Stimulated activated CD4-positive, alpha-beta T cell treated with anti-CD3 and anti-CD28 coated beads, Interleukin-4, amount 100 ng/mL, for 4 hours (primary cell): ENCODE measurements around the gene MFSD11.
"Not testable (repeated sequence)": the region's sequence is repeated elsewhere in the genome, so short reads cannot be mapped to it uniquely, and the experiment has no call there.

Experiments used
- DNase-seq, 2 experiments: peaks; one replicate each; pipeline ENCODE4 v3.0.0-alpha.2; 2020

Gene MFSD11

GRCh38 chr17:76748657-76749056 lies 10.7 kb downstream of the MFSD11 start:
- no peak for DNase-seq

DNA sequence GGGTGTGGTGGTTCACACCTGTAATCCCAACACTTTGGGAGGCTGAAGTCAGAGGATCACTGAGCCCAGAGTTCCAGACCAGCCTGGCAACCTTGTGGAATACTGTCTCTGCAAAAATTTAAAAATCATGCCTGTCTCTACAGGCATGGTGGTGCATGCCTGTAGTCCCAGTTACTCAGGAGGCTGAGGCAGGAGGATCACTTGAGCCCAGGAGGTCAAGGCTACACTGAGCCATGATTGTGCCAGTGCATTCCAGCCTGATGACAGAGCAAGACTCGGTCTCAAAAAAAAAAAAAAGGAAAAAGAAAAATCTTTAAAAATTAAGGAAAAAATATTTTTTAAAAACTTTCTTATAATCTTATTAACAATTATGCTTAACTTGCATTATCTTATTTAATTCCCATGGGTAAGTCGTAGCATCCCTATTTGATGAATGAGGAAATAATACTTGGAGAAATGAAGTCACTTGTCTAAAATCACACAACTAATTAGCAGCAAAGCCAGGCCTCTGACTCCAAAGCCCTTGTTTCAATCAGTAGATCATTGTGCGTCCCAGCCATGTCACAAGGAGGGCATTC lies 13.6 kb downstream of the MFSD11 start:
- DNase-seq = no peak

GRCh38 chr17:76752006-76752405 lies 14.1 kb downstream of the MFSD11 start:
- no peak for DNase-seq

DNA sequence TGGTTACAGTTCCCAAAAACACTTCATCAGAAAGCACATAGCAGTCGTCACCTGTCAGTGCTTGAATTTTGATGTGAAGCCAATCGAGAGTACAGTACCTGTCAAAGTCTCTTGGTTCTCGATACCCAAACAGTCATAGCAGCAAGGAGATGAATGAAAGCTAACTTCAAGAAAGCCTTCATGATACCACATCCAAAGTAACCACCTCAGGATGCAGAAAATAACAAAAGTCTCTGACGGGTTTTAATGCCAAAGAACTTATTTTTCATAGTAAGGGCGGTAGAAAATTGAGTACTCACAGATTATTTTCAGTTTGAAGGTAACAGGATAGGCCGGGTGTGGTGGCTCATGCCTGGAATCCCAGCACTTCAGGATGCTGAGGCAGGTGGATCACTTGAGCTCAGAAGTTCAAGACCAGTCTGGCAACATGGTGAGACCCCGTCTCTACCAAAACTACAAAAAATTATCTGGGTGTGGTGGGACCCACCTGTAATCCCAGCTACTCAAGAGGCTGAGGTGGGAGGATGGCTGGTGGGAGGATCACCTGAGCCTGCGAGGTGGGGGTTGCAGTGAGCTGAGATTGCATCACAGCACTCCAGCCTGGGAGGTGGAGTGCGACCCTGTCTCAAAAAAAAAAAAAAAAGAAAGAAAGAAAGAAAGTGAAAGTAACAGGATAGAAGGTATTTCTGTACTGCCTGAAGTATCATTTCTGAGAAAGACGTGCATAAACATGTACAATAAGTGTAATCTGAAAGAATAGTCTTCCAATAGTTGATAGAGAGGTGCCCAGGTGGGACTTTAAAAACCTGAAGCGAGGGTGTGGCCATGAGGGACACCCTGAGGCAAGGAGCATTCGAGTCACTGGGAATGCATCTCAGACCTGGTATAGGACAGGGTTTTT lies 15.4 kb downstream of the MFSD11 start:
- DNase-seq = peak in 1 of 2 experiments; percentile 40

- DNase-seq = no peak
These were observed 17.4 kb downstream of the MFSD11 start for GRCh38 chr17:76755285-76755684.

DNA sequence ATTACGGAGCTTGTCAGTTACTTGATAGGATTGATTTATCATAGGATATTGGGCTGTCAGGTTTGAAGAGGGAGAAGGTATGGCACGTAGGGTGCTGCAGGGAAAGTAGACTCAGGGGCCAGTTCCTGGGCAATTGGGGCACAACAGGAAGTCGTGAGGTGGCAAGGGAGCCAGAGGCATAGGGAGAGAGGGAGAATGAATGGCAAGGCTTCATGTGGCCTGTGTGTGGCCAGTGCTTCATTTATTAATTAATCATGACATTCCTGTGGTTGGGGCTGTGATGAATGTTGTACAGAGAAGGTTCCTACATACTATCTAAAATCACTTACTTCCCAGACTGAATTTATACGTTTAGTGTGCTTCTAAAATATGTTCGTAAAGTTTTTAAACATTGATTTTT lies 19.3 kb downstream of the MFSD11 start:
- DNase-seq = no peak

GRCh38 chr17:76758570-76758969 lies 20.7 kb downstream of the MFSD11 start:
- no peak for DNase-seq

GRCh38 chr17:76772842-76773525 lies 35.1 kb downstream of the MFSD11 start:
- DNase-seq = peak; percentile 33 to 70

DNA sequence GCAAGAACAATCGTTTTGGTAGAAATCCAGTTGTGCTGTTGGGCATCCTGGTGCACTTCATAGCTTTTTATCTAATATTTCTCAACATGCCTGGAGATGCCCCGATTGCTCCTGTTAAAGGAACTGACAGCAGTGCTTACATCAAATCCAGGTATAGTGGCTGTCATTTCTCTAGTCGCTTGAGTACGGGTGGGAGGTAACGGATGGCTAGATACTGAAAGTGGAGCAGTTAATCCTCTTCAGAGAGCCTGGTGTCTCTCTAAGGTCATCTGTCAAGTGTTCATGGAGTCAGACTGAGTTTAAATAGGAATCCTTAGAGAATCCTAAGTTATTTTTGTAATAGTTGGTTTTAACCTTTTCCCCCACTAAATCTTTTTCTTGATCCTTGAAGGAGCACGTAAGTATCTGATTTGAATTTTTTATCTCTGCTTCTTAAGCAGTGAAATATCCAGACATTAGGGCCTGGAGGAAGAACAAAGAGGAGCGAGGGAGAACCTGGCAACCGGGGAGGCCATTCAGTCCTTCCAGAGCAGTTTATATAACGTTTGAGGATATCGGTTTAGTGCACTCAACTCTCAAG lies 37.2 kb downstream of the MFSD11 start:
- no peak for DNase-seq

- no peak for DNase-seq
These were observed 43.4 kb downstream of the MFSD11 start for GRCh38 chr17:76781056-76781982.

GRCh38 chr17:76783146-76783545 lies 45.2 kb downstream of the MFSD11 start:
- DNase-seq = no peak

DNA sequence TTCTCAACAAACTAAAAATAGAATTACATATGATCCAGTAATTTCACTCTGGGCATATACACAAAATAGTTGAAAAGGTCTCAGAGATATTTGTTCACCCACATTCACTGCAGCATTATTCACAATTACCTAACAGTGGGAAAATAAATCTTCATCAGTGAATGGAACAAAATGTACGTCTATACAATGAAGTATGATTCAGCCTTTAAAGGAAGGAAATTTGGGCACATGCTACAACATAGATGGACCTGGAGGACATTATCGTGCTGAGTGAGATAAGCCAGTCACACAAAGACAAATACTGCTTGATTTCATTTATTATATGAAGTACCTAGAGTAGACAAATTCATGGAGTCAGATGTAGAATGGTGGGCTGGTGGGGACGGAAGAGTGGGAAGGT lies 47.0 kb downstream of the MFSD11 start:
- no peak for DNase-seq

- not testable (repeated sequence) for DNase-seq
These were observed 49.9 kb downstream of the MFSD11 start for GRCh38 chr17:76787866-76788265.

- DNase-seq = no peak
These were observed 51.4 kb downstream of the MFSD11 start for GRCh38 chr17:76789235-76789788.

- peak in 1 of 2 experiments; percentile 37 for DNase-seq
These were observed 53.4 kb downstream of the MFSD11 start for GRCh38 chr17:76791053-76791980.

DNA sequence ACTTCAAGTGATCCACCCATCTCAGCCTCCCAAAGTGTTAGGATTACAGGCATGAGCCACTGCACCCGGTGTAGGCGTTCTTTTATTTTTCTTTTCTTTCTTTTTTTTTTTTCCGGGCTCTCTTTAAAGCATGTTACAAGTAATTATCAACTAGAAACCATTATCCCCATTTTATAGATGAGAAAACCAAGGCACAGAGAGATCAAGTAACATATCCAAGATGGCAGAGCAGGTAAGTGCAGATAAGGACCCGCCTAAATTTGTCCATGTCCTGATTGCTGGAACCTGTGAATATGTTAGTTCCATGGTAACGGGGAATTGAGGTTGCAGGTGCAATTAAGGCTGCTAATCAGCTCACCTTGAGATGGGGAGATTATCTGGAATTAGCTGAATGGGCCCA lies 54.4 kb downstream of the MFSD11 start:
- no peak for DNase-seq

DNA sequence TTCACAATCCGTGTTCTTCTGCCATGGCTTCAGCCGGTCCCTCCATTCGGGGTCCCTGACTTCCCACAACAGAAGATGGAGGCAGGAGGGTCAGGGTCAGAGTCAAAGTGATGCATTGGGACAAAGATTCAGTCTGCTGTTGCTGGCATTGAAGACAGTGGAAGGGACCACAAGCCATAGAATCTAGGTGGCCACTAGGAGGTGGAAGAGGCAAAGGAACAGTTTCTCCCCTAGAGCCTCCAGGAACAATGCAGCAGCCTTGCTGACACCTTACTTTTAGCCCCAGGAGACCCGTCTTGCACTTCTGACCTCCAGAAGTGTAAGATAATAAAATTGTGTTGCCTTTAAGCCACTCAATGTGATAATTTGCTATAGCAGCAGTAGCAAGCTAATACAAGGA lies 55.9 kb downstream of the MFSD11 start:
- DNase-seq = no peak

GRCh38 chr17:76796081-76796480 lies 58.2 kb downstream of the MFSD11 start:
- DNase-seq = no peak

DNA sequence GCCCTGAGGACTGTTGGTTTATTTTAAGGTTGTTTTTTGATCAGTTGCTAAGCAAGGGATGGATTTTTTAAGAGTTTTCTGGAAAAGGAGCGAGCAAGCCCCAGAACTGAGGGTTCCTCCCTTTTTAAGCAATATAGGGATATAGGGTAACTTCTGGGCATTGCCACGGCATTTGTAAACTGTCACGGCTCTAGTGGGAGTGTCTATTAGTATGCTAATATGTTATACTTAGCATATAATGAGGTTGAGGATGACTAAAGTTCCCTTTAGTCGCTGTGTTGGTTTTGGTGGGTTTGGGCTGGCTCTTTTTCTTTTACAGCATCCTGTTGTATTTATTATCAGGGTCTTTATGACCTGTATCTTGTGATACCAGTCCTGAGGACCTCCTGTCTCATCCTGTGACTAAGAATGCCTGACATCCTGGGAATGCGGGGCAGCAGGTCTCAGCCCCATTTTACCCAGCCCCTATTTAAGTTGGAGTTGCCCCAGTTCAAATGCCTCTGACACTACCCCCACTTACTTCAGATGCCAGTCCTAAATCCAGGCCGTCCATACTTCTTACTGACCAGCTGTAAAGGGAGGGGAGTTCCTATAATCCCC lies 59.4 kb downstream of the MFSD11 start:
- no peak for DNase-seq

GRCh38 chr17:76801706-76802105 lies 63.8 kb downstream of the MFSD11 start:
- DNase-seq = no peak
